Panc1 (cell line): Measurements from ENCODE around the gene INPP4B. TPM values are rescaled to one million over a fixed set of nuclear protein-coding genes. Genes with fewer than 3 reads are reported as not detected.

ENCODE experiments used
- ATAC-seq: fragments of 200-7000 bp; cut with Tn5 transposase; 2 replicates; pipeline ENCODE4 v1.9.1; 2020; ENCODE audit warnings: mild to moderate bottlenecking, moderate library complexity
- BruUV-seq: library from RNA; stranded (reverse); fragments of 400-500 nt; replicated peaks from 2 replicates; lab custom pipeline; 2021; lab: Mats Ljungman, UMichigan
- CTCF ChIA-PET: fragments of 300-600 bp; sonication (Branson Sonifier 250); formaldehyde crosslinking; loops from one replicate; lab custom pipeline; 2022; ENCODE audit warnings: antibody characterized with exemption; lab: Charles Lee
- POLR2A ChIA-PET: fragments of 300-600 bp; sonication (Branson Sonifier 250); formaldehyde crosslinking; loops from one replicate; lab custom pipeline; 2022; ENCODE audit warnings: antibody characterized with exemption; lab: Charles Lee
- DNase-seq: peaks from one replicate; pipeline ENCODE4 v3.0.0-alpha.2; 2010; ENCODE audit warnings: low read depth, low spot score
- H3K27ac ChIP-seq: 2 replicates; pipeline ENCODE4 v1.5.1; 2011; ENCODE audit warnings: mild to moderate bottlenecking, low read length, inconsistent platforms
- H3K27me3 ChIP-seq: fragments of 200-500 bp; sonication (Bioruptor generic); 2 replicates; pipeline ENCODE4 v1.6.0; 2014; ENCODE audit warnings: low read length, inconsistent platforms; ENCODE audit not compliant: control insufficient read depth, insufficient read depth
- H3K36me3 ChIP-seq: fragments of 200-500 bp; sonication (Bioruptor generic); 2 replicates; pipeline ENCODE4 v1.5.1; 2014; ENCODE audit warnings: inconsistent platforms, mild to moderate bottlenecking, low read length, moderate library complexity; ENCODE audit not compliant: control insufficient read depth, insufficient read depth
- H3K4me1 ChIP-seq: 2 replicates; pipeline ENCODE4 v1.5.1; 2011; ENCODE audit warnings: inconsistent platforms, mild to moderate bottlenecking, low read length, moderate library complexity; ENCODE audit not compliant: control insufficient read depth, insufficient read depth
- H3K4me3 ChIP-seq, 2 experiments: 2 replicates each; pipeline ENCODE4 v1.5.1; 2011 to 2012; ENCODE audit warnings: low read depth in 2 of 2, low read length in 2 of 2, mild to moderate bottlenecking in 2 of 2, inconsistent platforms in 1 of 2, moderate library complexity in 1 of 2
- H3K9me3 ChIP-seq: fragments of 200-500 bp; sonication (Bioruptor generic); 2 replicates; pipeline ENCODE4 v1.5.1; 2014; ENCODE audit warnings: low read depth, mild to moderate bottlenecking, inconsistent platforms, low read length, moderate library complexity; ENCODE audit not compliant: control insufficient read depth, insufficient read depth
- CTCF ChIP-seq: fragments of 450-650 bp; IDR thresholded peaks from 2 replicates; pipeline ENCODE4 v1.5.1; 2017; ENCODE audit warnings: mild to moderate bottlenecking
- POLR2AphosphoS5 ChIP-seq: IDR thresholded peaks from 2 replicates; pipeline ENCODE4 v1.6.1; 2012; ENCODE audit warnings: mild to moderate bottlenecking, low read depth, low read length, moderate library complexity
- SIN3A ChIP-seq: IDR thresholded peaks from 2 replicates; pipeline ENCODE4 v1.6.1; 2012; ENCODE audit warnings: low read depth, mild to moderate bottlenecking, low read length, moderate library complexity, borderline replicate concordance; ENCODE audit not compliant: insufficient read depth
- TCF7L2 ChIP-seq: IDR thresholded peaks from 2 replicates; pipeline ENCODE4 v1.6.1; 2011; ENCODE audit warnings: mild to moderate bottlenecking, low read depth, low read length, inconsistent platforms
- in situ Hi-C: cut with HindIII; loops from 2 replicates; pipeline ENCODE4 v1.10.0; 2016; ENCODE audit warnings: low sequenced_read_pairs, low pct_unique_long_range_greater_than_20kb
- intact Hi-C: fragments of 100-400 bp; cut with micrococcal nuclease; formaldehyde crosslinking; loops from one replicate; pipeline ENCODE4 v1.10.0; 2022; ENCODE audit not compliant: unreplicated experiment
- total RNA-seq: library from RNA; stranded (reverse); gene quantifications from one replicate; pipeline ENCODE4 v1.2.1, GENCODE V29; 2021; ENCODE audit not compliant: unreplicated experiment
- TF ChIP-seq, protein P1 (sequence below), 2 experiments: IDR thresholded peaks; 2 replicates each; pipeline ENCODE4 v1.6.1; 2011 to 2012; ENCODE audit warnings: low read depth in 2 of 2, control low read depth in 1 of 2, low read length in 1 of 2, mild to moderate bottlenecking in 1 of 2, moderate library complexity in 1 of 2; ENCODE audit not compliant: insufficient read depth in 1 of 2

INPP4B gene
- total RNA-seq, 1 experiment from 2014 or later = 4.5 TPM

DNA sequence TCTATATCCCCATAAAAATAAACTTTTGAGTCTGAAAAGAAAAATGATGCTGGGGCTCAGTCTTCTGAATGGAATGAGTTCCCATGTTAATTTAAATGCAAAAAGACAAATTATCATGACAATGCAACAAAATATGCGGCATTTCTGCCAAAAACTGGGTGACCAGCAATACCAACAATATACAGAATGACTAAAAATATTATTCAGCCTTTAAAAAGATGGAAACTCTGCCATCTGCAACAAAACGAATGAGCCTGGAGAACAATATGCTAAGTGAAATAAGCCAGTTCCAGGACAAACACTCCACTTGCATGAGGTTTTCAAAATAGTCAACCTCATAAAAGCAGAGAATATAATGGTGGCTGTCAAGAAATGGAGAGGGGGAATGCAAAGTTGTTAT lies 651.2 kb downstream of the INPP4B start:
- CTCF ChIA-PET = no interaction called here
- POLR2A ChIA-PET = no interaction called here
- no TSS peak for BruUV-seq
- DNase-seq (no peak), ATAC-seq (no peak)
- Histone ChIP-seq H3K4me1 (no peaks in the 10 kb centered on the region), H3K27me3 (no peaks in the 10 kb centered on the region), H3K36me3 (no peaks in the 10 kb centered on the region), H3K27ac (no peak overlapping the region), H3K4me3 (no peak overlapping the region), H3K9me3 (no peaks in the 10 kb centered on the region)
- intact Hi-C loops (no loop called here), in situ Hi-C loops (no loop called here)
- TF ChIP-seq TCF7L2 (no peak), SIN3A (no peak), POLR2AphosphoS5 (no peak), CTCF (no peak)
- TF ChIP-seq, protein P1, sequence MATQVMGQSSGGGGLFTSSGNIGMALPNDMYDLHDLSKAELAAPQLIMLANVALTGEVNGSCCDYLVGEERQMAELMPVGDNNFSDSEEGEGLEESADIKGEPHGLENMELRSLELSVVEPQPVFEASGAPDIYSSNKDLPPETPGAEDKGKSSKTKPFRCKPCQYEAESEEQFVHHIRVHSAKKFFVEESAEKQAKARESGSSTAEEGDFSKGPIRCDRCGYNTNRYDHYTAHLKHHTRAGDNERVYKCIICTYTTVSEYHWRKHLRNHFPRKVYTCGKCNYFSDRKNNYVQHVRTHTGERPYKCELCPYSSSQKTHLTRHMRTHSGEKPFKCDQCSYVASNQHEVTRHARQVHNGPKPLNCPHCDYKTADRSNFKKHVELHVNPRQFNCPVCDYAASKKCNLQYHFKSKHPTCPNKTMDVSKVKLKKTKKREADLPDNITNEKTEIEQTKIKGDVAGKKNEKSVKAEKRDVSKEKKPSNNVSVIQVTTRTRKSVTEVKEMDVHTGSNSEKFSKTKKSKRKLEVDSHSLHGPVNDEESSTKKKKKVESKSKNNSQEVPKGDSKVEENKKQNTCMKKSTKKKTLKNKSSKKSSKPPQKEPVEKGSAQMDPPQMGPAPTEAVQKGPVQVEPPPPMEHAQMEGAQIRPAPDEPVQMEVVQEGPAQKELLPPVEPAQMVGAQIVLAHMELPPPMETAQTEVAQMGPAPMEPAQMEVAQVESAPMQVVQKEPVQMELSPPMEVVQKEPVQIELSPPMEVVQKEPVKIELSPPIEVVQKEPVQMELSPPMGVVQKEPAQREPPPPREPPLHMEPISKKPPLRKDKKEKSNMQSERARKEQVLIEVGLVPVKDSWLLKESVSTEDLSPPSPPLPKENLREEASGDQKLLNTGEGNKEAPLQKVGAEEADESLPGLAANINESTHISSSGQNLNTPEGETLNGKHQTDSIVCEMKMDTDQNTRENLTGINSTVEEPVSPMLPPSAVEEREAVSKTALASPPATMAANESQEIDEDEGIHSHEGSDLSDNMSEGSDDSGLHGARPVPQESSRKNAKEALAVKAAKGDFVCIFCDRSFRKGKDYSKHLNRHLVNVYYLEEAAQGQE (IDR thresholded peaks at IDR 0.05; ENCODE audit: insufficient read depth in 1 of 2, low read depth in 2 of 2, low read length in 1 of 2) = no peak

GRCh38 chr4:142191901-142192300 lies 654.2 kb downstream of the INPP4B start:
- intact Hi-C loops = no loop called here
- no TSS peak for BruUV-seq
- CTCF ChIA-PET = no interaction called here
- in situ Hi-C loops = no loop called here
- POLR2A ChIA-PET = no interaction called here
- H3K4me3 ChIP-seq = no peak overlapping the region
- H3K27ac ChIP-seq = no peak overlapping the region
- TF ChIP-seq CTCF = no peak
- no peak for TF ChIP-seq TCF7L2
- TF ChIP-seq POLR2AphosphoS5 = no peak
- TF ChIP-seq SIN3A = no peak
- TF ChIP-seq, protein P1 (IDR thresholded peaks at IDR 0.05; ENCODE audit: insufficient read depth in 1 of 2, low read depth in 2 of 2, low read length in 1 of 2) = no peak
- H3K9me3 ChIP-seq = no peaks in the 10 kb centered on the region
- H3K36me3 ChIP-seq = no peaks in the 10 kb centered on the region
- no peaks in the 10 kb centered on the region for H3K27me3 ChIP-seq
- ATAC-seq = no peak
- H3K4me1 ChIP-seq = no peaks in the 10 kb centered on the region
- no peak for DNase-seq
